ENCODE measurements around the gene GPR68.
"Not testable (repeated sequence)": the region's sequence is repeated elsewhere in the genome, so short reads cannot be mapped to it uniquely, and the experiment has no call there.

The GPR68 gene

DNA sequence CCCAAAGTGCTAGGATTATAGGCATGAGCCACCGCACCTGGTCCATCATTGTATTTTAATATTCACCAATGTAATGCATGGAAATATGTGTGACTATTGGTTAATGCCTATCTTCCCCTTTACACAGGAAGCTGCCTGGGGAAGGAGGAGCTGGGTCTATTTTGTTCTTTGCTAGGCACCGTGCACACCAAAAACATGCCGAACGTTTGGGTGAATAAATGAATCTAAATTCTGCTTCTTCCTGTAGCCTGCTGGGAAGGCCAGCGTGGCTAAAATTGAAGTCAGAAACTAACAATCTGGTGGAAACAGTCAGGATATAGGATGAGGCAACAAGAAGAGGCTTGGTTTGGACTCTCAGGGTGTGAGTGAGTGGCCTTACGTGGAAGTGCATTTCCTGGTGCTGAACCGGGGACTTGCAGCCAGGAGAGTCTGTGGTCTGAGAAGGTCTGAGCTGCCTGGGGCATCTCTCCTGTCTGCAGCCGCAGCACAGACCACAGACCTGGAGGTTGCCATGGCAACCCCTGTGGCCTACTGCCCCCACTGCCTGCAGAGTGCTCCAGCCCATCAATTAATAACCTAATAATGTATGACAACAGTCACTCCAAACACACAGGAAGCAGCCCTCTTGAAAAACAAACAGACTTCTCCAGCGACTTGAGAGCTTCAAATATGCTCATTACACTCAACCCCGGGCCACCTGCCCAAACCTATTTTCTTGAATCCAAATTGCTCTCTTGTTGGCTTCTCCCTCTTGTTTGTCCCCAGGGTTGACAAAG lies 5.5 kb upstream of the GPR68 start:
- Mint-ChIP-seq H3K4me3 (peak overlapping the region; percentile 44 to 67), H3K9me3 (peaks cover 6 to 8% of the 10 kb centered on the region in 2 donors), H3K27me3 (no peaks in the 10 kb centered on the region), H3K27ac (peak overlapping the region; percentile 87 to 92), H3K4me1 (peaks cover 95% of the 10 kb centered on the region)
- DNase-seq (peak; percentile 39 to 73), ATAC-seq (peak; percentile 57)

DNA sequence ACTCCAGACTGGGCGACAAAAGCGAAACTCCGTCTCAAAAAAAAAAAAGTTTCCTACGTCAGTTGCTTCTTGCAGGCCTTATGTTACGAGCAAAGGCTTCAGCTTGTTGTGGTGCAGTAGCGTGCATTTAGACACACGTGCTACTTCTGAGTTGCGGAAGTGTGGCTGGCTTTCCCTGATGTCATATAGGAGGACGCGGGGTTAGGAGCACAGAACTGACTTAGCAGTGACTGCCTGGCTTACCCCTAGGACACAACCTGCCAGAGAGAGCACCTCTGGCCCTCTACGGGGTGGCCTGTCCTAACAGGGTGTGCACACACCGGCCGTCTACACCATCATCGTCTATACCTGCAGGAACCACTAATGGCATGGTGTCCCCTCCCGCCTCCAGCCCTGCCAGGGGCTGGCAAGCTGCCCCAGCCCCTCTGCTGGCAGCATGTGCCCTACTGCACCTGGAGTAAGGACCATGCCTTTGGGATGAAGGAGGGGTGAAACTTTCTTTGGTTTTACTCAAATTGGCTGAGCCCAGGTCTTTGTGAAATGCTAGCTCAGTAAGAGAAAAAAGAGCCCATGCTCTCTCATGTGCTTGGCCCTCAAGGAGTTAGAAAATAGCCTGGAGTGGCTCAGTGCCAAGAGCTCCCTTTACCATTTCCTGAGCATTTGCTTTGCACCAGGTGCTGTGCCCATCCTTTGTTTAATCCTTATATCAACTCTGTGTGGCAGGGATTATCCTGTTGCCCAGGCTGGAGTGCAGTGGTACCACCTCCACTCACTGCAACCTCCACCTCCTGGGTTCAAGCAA lies 1.7 kb upstream of the GPR68 start:
- DNase-seq (peak; percentile 66 to 76), ATAC-seq (peak; percentile 58)
- H3K27ac Mint-ChIP-seq = peak overlapping the region; percentile 87 to 96
- H3K4me1 Mint-ChIP-seq = peaks cover 99% of the 10 kb centered on the region
- H3K27me3 Mint-ChIP-seq = no peaks in the 10 kb centered on the region
- peak overlapping the region; percentile 57 to 89 for H3K4me3 Mint-ChIP-seq
- H3K9me3 Mint-ChIP-seq = peaks cover 6 to 8% of the 10 kb centered on the region in 2 donors

DNA sequence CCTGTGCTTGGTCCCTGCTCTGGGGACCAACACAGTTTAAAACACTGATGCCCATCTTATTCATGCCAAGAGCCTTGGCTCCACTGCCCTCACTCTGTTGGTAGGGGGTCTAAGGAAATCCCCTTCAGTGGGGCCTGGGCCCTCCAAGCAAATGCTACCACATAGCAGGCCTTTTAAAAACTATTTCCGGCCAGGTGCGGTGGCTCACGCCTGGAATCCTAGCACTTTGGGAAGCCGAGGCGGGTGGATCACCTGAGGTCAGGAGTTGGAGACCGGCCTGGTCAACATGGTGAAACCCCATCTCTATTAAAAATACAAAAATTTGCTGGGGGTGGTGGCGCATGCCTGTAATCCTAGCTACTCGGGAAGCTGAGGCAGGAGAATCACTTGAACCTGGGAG lies 1.1 kb upstream of the GPR68 start:
- Mint-ChIP-seq H3K27ac (peak overlapping the region; percentile 87 to 96), H3K4me3 (peak overlapping the region; percentile 57 to 89), H3K4me1 (peaks cover 99% of the 10 kb centered on the region)
- not testable (repeated sequence) for H3K9me3 Mint-ChIP-seq, H3K27me3 Mint-ChIP-seq, ATAC-seq, DNase-seq

DNA sequence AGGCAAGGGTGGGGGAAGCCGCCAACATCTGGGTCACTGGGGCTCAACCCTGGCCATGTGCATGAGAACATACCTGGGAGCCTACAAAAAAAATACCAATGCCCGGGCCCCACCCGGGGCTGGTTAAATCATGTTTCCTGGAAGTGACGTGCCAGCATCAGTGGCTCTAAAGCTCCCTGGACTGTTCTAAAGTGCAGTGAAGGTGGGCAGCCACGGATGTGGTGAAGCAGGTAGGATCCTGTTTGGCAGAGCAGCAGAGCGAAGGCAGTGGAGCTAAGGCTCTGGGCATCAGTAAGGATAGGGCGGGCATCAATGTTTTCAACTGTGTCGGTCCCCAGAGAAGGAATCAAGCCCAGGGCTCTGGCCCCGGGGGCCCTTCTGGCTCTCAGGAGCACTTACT lies 525 bp upstream of the GPR68 start:
- DNase-seq (peak; percentile 64 to 79), ATAC-seq (peak; percentile 60)
- Mint-ChIP-seq H3K27ac (peak overlapping the region; percentile 86 to 96), H3K4me3 (peak overlapping the region; percentile 83 to 89), H3K9me3 (peaks cover 6 to 8% of the 10 kb centered on the region in 2 donors), H3K4me1 (peaks cover 99% of the 10 kb centered on the region), H3K27me3 (no peaks in the 10 kb centered on the region)

DNA sequence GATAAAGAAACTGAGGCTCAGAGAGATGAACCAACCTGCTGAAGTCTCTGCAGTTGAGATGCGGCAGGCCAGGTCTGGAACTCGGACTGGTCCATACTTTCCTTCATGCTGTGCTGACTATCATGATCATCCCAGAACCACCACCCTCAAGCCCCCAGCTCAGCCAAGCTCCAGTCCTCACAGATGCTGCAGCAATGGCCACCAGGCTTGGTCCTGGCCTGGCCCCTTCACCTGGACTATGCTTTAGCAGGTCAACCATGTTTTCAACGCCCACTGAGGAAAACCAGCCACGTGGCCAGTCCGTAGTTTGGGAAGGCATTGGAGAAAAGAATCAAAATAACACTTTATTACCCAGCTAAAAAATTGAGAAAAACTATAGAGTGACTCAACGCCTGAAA lies 1.4 kb downstream of the GPR68 start:
- Mint-ChIP-seq H3K27me3 (no peaks in the 10 kb centered on the region), H3K4me3 (peak overlapping the region; percentile 83 to 89), H3K4me1 (peaks cover 100% of the 10 kb centered on the region), H3K9me3 (peaks cover 6 to 8% of the 10 kb centered on the region in 2 donors), H3K27ac (peak overlapping the region; percentile 86 to 96)
- no peak for DNase-seq
- no peak for ATAC-seq

DNA sequence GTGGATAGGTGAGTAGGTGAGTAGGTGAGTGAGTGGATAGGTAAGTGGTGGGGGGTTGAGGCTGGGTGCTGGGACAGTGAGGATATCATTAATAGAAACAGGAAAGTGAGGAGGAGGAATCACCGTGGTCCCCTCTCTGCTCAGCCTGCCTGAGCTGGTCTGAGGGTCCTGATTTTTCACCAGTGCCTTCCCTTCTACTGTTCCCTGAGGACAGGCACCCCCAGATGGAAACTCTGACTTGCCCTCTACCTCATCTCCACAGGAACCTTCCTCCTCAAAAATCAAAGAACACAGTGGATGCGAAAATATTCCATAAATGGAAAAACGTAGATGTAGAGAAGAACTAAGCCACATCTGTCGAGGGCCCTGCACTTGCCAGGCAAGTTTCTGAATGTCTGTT lies 1.9 kb downstream of the GPR68 start:
- H3K4me1 Mint-ChIP-seq = peaks cover 100% of the 10 kb centered on the region
- H3K27me3 Mint-ChIP-seq = no peaks in the 10 kb centered on the region
- H3K9me3 Mint-ChIP-seq = peaks cover 5 to 6% of the 10 kb centered on the region in 2 donors
- DNase-seq = no peak
- peak overlapping the region; percentile 86 to 96 for H3K27ac Mint-ChIP-seq
- H3K4me3 Mint-ChIP-seq = peak overlapping the region; percentile 83 to 89
- ATAC-seq = no peak

DNA sequence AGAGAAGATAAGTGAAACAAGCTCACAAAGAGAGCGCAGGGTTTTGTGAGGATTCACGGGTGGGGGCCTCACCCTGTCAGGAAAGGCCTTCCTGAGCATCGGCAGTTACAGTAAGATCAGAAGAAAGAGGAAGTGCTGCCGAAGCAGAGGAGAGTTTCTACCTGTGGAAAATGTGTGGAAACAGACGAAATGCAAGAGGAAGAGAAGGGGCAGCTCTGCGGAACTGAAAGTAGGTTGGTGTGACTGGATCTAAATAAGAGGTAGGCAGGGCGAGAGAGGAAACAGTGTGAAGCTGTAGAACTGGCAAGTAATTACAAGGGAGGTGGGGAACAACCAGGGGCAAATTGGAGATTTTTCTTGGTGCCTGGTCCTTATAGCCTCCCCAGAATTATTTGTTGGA lies 2.6 kb downstream of the GPR68 start:
- DNase-seq (no peak), ATAC-seq (no peak)
- Mint-ChIP-seq H3K4me3 (peak overlapping the region; percentile 83 to 89), H3K4me1 (peaks cover 100% of the 10 kb centered on the region), H3K9me3 (no peaks in the 10 kb centered on the region), H3K27ac (peak overlapping the region; percentile 86 to 96), H3K27me3 (no peaks in the 10 kb centered on the region)

DNA sequence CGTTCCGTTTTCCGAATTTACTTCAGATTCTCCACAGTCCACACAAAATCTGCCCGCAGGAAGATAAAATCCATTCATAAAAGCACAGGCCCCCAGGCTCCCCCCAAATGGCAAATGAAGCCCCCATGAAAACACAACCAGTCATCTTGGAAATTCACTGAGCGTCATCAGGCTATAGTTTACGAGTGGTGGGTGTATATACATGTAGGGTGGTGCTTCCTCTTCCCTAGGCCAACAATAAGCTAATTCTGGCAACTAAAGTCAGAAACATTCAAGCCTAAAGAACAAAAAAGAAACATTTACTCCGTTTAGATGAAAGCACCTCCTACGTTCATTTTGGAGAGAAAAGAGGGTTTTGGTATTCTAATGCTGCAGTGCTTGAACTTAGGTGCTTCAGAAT lies 5.8 kb downstream of the GPR68 start:
- Mint-ChIP-seq H3K4me3 (peak overlapping the region; percentile 41 to 72), H3K9me3 (no peaks in the 10 kb centered on the region), H3K27me3 (no peaks in the 10 kb centered on the region), H3K4me1 (peaks cover 87% of the 10 kb centered on the region), H3K27ac (peak overlapping the region in 1 of 2 donors; percentile 51)
- ATAC-seq (no peak), DNase-seq (no peak)

DNA sequence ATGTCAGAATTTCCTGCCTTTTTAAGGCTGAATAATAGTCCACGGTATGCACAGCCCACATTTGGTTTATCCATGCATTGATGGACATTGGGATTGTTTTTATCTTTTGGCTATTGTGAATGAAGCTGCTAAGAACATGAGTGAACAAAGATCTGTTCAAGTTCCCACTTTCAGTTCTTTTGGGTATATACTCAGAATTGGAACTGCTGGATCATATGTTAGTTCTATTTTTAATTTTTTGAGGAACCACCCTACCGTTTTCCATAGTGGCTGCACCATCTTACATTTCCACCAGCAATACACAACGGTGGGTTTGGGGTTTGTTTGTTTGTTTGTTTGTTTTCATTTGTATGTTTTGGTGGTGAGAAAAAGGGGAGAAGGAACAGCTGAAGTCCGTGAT lies 6.4 kb downstream of the GPR68 start:
- ATAC-seq (no peak), DNase-seq (no peak)
- Mint-ChIP-seq H3K9me3 (no peaks in the 10 kb centered on the region), H3K27me3 (no peaks in the 10 kb centered on the region), H3K27ac (no peak overlapping the region), H3K4me3 (peak overlapping the region in 1 of 2 donors; percentile 72), H3K4me1 (peaks cover 87% of the 10 kb centered on the region)

DNA sequence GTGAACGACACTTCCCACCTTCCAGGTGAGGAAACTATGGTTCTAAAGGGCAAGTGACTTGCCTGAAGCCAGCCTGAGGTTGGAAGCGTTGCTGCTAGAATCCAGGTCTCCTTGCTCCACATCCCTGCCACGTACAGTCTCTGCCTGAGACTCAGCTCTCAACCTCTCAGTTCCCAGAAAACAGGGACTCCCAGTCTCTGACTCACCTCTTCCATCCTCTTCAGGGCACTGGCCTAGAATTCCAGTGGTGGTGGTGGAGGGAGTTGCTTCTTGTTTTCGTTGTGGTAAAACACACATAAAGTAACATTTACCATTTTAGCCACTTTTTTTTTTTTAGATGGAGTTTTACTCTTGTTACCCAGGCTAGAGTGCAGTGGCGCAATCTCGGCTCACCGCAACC lies 7.3 kb downstream of the GPR68 start:
- no peaks in the 10 kb centered on the region for H3K9me3 Mint-ChIP-seq
- no peak for ATAC-seq
- no peak for DNase-seq
- no peak overlapping the region for H3K4me3 Mint-ChIP-seq
- no peaks in the 10 kb centered on the region for H3K27me3 Mint-ChIP-seq
- H3K4me1 Mint-ChIP-seq = peaks cover 85% of the 10 kb centered on the region
- no peak overlapping the region for H3K27ac Mint-ChIP-seq

DNA sequence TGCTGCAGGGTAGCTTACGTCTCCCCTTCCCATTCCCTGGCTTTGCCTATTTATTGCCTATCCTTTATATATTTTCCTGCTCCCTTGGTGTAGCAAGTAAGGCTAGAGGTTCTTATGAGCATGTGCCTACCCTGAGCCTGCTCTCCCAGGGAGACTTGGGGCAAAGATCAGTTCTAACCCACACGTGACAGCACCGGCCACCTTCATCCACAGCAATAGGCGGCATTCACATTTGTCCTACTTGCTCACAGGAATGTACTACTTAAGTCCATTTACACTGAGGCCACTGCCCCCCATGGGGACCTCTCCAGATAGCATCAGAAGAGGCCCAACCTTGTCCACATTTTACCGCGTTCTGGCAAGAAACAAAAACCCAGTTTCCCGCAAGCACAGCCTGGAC lies 8.7 kb downstream of the GPR68 start:
- DNase-seq = no peak
- no peak overlapping the region for H3K4me3 Mint-ChIP-seq
- peaks cover 85% of the 10 kb centered on the region for H3K4me1 Mint-ChIP-seq
- no peak for ATAC-seq
- no peaks in the 10 kb centered on the region for H3K27me3 Mint-ChIP-seq
- H3K9me3 Mint-ChIP-seq = peaks cover under 1 to 2% of the 10 kb centered on the region in 2 donors
- H3K27ac Mint-ChIP-seq = no peak overlapping the region

DNA sequence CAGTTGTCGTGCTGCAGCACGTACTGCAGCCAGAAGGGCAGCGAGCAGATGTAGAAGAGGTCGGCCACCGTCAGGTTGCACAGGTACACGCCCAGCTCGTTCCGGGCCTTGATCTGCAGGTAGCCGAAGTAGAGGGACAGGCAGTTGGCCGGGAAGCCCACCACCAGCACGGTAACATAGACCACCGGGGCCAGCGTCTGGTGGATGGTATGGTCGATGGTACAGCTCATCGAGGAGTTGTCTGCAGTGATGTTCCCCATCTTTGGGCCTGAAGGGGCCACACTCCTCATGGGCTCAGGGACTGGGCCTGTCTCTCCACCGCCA lies 9.8 kb downstream of the GPR68 start:
- Mint-ChIP-seq H3K4me1 (peaks cover 85% of the 10 kb centered on the region), H3K4me3 (no peak overlapping the region), H3K27ac (no peak overlapping the region), H3K27me3 (no peaks in the 10 kb centered on the region), H3K9me3 (peaks cover 5 to 8% of the 10 kb centered on the region in 2 donors)
- DNase-seq = no peak
- ATAC-seq = no peak

DNA sequence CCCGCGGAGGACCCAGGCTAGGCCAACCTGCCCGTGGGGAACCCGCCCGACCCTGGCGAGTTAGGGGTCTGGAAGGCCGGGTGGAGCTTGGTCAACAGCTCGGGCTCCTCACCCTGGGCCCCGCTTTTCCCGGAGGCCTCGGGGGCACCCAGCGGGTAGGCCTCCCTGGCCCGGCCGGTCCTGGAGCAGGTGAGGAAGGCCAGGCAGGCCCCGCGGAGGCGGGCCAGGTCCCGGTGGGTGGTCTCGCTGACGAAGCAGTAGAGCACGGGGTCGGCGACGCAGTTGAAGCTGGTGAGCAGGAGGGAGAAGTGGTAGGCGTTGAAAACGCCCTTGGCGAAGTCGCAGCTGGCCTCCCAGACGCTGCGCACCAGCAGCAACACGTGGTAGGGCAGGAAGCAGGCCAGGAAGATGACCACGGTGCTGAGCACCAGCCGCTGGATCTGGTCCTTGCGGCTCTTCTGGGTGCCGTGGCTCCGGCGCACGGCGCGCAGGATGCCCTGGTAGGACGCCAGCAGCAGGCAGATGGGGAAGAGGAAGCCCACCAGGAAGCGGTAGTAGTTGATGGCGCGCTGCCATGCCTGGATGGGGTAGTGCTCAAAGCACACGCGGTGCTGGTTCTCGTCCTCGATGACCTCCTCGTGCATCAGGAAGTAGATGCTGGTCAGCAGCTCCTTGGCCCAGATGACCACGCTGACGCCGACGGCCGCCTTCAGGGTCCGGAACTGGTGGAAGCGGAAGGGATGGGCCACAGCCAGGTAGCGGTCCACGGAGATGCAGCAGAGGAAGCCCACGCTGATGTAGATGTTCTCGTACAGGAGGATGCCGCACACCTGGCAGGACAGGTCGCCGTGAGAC lies 10.3 kb downstream of the GPR68 start:
- Mint-ChIP-seq H3K27me3 (no peaks in the 10 kb centered on the region), H3K4me1 (peaks cover 85% of the 10 kb centered on the region), H3K27ac (peak overlapping the region in 1 of 2 donors; percentile 22), H3K9me3 (peaks cover 5 to 8% of the 10 kb centered on the region in 2 donors), H3K4me3 (no peak overlapping the region)
- ATAC-seq (no peak), DNase-seq (no peak)

DNA sequence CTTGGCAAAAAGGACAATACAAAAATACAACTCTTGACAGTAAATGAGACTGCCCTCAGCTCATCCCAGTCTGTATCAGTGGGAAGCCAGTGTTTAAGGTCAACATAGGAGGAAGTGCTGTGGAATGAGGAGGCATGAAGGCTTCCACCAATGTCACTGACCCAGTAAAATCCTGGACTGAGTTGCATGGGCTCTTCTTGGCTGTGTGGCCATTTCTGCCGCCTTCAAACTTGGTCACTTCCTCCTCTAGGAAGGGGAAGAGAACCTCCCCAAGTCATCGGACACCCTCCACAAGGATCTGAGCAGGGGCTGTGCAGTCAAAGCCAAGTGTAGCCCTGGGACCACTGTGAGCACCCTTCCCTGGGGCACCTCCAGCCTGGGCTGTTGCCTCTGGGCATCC lies 11.9 kb downstream of the GPR68 start:
- DNase-seq (no peak), ATAC-seq (no peak)
- Mint-ChIP-seq H3K27ac (peak overlapping the region in 1 of 2 donors; percentile 10), H3K4me1 (peaks cover 85% of the 10 kb centered on the region), H3K27me3 (no peaks in the 10 kb centered on the region), H3K4me3 (no peak overlapping the region), H3K9me3 (peaks cover 5 to 8% of the 10 kb centered on the region in 2 donors)

DNA sequence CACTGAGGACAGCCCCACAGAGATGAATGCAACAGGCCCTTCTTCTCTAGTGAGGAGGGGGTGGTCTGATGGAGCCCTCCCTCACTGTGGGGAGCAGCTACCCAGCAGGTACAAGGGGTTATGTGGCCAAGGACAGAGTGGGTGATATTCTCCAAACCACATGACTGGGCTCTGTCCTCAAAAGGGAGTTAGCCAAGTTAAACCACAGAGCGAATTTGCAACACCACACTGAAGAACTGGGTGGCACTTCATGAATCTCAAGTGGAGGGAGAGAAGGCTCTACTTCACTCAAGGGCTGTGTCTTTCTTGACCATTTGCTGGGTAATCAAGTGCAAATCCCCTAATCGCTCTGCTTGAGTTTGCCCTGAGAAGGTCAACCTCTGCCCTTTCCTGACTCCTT lies 12.5 kb downstream of the GPR68 start:
- Mint-ChIP-seq H3K4me3 (no peak overlapping the region), H3K27me3 (no peaks in the 10 kb centered on the region), H3K4me1 (peaks cover 85% of the 10 kb centered on the region), H3K27ac (peak overlapping the region in 1 of 2 donors; percentile 83), H3K9me3 (peaks cover 5 to 8% of the 10 kb centered on the region in 2 donors)
- DNase-seq (no peak), ATAC-seq (no peak)

Data from stimulated activated naive CD8-positive, alpha-beta T cell treated with anti-CD3 and anti-CD28 coated beads, Interleukin-15, amount 100 ng/mL, for 72 hours (primary cell).